DND-41 (cell line): Measurements from ENCODE around the gene NTM.

Experiments used
- EZH2 ChIP-seq: IDR thresholded peaks from 3 replicates; pipeline ENCODE4 v1.6.1; 2012; ENCODE audit warnings: borderline replicate concordance, low read depth, mild to moderate bottlenecking, moderate library complexity, low read length, inconsistent platforms; ENCODE audit not compliant: severe bottlenecking
- TF ChIP-seq, protein P1 (sequence below): IDR thresholded peaks from 2 replicates; pipeline ENCODE4 v1.5.1; 2012; ENCODE audit warnings: borderline replicate concordance, low read length, moderate library complexity, mild to moderate bottlenecking; ENCODE audit not compliant: poor library complexity, severe bottlenecking; ENCODE audit errors: extremely low read depth

- no peak for TF ChIP-seq EZH2
- TF ChIP-seq, protein P1, sequence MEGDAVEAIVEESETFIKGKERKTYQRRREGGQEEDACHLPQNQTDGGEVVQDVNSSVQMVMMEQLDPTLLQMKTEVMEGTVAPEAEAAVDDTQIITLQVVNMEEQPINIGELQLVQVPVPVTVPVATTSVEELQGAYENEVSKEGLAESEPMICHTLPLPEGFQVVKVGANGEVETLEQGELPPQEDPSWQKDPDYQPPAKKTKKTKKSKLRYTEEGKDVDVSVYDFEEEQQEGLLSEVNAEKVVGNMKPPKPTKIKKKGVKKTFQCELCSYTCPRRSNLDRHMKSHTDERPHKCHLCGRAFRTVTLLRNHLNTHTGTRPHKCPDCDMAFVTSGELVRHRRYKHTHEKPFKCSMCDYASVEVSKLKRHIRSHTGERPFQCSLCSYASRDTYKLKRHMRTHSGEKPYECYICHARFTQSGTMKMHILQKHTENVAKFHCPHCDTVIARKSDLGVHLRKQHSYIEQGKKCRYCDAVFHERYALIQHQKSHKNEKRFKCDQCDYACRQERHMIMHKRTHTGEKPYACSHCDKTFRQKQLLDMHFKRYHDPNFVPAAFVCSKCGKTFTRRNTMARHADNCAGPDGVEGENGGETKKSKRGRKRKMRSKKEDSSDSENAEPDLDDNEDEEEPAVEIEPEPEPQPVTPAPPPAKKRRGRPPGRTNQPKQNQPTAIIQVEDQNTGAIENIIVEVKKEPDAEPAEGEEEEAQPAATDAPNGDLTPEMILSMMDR = no peak
Measured at GRCh38 chr11:131898949-131899348, 528.5 kb downstream of the NTM start.
